ENCODE results near the gene FBXL19.
A peak's percentile ranks its signal among the peaks of the same experiment; 100 is the strongest.

FBXL19 gene

DNA sequence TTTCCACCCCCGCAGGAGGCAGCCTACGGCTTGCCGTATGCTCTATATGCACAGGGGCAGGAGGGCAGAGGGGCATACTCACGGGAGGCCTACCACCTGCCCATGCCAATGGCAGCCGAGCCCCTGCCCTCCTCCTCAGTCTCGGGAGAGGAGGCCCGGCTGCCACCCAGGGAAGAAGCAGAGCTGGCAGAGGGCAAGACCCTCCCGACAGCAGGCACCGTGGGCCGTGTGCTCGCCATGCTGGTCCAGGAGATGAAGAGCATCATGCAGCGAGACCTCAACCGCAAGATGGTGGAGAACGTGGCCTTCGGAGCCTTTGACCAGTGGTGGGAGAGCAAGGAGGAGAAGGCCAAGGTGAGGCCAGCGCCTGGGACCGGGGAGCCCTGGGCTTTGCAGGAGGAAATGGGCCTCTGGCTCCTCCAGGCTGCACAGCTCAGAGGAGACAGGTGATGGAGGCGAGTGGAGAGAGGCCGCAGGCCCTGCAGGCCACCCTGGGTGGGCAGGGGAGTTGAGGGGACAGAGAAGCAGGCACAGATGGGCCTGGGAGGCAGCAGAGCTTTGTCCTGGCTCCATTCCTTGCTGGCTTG is 42.8 kb downstream of the FBXL19 start:
- DNase-seq (ENCODE audit: low read depth in 2 of 2), result no peak

DNA sequence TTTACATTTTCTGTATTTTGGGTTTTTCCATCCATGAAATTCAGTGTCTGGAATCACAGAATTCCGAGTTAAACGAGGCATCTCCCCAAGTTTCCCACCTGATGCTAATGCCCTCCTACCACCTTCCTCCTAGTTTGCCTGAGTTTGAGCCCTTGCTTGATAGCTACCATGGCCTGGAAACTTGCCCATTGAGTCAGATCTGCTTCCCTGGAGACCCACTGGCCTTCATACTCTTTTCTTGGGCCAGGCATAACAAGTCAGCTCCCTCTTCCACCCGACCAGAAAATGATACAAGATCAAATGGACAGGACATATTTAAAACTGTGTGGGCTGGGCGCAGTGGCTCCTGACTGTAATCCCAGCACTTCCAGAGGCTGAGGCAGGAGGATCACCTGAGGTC is 44.4 kb downstream of the FBXL19 start:
- no peak for DNase-seq (ENCODE audit: low read depth in 2 of 2)

DNA sequence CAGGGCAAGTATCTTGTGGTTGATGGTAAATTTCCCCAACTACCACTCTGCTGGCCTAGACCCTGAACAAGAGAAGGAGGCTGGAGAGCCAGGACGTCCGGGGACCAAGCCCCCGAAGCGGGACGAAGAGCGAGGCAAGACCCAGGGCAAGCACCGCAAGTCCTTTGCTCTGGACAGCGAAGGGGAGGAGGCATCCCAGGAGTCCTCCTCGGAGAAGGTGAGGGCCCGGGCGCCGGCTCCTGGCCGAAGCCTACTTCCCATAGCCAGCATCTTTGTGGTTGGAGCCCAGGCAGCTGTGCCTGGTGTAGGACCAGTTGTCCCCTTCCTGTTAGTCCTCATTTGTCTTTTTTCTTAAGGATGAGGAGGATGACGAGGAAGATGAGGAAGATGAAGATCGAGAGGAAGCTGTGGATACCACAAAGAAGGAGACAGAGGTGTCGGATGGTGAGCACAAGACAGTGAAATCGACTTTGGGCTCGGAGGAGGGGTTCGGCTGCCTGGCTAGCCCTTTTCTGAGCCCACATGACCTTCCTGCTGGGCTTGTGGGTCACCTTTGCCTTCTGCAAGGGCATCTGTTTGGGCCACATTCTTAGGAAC is 46.0 kb downstream of the FBXL19 start:
- DNase-seq (ENCODE audit: low read depth in 2 of 2), result no peak

DNA sequence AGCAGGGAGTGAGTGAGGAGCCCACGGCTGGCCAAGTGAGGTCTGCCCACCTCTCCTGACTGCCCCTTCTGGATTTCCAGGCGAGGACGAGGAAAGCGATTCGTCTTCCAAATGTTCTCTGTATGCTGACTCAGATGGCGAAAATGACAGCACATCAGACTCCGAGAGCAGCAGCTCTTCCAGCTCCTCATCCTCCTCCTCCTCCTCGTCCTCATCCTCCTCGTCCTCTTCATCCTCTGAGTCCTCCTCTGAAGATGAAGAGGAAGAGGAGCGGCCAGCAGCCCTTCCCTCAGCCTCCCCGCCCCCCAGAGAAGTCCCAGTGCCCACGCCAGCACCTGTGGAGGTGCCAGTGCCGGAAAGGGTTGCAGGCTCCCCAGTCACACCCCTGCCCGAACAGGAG is 47.9 kb downstream of the FBXL19 start:
- no peak for DNase-seq (ENCODE audit: low read depth in 2 of 2)

DNA sequence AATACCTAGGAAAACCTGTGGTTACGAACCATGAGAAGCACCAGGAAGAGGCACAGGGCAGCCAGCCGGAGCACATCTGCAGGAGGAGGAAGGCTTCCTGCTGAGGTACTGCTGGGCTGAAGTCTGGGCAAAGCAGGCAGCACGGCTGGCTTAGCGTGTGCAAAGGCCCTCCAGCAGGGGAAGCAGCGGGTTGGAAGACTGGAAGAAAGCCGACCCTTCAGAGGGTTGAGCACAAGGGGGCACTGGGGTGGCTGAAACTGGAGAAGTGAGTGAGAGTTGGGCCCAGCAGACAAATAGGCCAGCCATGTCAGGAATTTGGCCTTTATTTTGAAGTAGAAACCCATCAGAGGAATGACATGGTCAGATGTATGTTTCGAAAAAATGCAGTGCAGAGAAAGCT is 49.5 kb downstream of the FBXL19 start:
- DNase-seq (ENCODE audit: low read depth in 2 of 2), result no peak

DNA sequence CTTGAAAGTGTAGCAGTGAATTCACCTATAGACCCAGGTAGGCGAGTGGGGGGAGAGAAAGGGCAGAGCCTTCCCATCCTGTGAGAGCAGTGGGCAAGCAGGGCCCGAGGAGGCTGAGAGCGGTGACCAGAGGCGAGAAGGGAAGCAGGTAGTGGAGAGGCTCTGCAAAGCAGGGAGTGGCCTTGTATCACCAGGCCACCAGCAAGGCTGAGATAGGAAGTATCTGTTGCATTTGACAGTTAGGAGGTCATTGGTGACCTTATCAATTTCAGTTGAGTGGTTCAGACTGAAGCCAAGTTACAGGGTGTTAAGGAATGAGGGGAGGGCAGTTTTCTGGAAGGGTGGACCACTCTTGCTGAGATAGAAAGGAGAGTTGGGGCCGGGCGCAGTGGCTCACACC is 51.0 kb downstream of the FBXL19 start:
- no peak for DNase-seq (ENCODE audit: low read depth in 2 of 2)

DNA sequence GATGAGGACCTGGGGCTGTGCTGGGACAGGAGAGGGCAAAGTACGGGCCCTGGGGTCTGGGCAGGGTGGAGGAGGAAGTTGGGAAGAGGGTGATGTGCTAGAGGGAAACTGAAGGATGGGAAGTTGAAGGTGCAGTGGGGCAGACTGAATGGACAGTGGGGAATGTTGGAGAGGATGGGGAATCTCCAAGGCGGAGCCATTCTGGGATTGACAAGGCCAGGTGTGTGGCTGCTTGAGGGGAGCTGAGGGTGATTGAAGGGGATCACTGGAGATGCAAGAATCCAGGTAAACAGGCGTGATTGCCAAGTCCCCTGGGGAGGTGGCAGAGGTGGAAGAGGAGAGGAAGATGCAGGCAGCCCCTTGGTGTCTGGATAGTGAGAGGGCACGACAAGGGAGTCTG is 53.1 kb downstream of the FBXL19 start:
- no peak for DNase-seq (ENCODE audit: low read depth in 2 of 2)

DNA sequence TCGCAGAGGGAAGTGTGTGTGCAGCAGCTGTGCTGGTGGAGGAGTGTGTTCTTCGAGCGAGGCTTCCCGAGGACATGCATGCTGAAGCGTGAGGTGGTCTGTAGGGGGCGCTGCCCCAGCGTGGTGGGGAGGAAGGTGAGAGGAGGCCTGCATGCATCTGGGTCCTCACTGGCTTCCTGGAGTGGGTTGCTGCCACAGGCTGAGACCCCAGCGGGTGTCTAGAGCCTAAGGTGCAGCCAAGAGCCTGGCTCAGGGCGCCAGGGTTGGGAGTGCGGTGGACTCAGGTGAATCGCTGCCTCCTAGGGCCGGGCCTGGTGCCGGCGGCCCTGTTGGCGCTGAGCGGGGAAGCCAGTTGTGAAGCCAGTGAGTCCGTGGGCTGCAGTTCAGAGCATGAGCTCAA is 54.1 kb downstream of the FBXL19 start:
- DNase-seq (ENCODE audit: low read depth in 2 of 2), result no peak

DNA sequence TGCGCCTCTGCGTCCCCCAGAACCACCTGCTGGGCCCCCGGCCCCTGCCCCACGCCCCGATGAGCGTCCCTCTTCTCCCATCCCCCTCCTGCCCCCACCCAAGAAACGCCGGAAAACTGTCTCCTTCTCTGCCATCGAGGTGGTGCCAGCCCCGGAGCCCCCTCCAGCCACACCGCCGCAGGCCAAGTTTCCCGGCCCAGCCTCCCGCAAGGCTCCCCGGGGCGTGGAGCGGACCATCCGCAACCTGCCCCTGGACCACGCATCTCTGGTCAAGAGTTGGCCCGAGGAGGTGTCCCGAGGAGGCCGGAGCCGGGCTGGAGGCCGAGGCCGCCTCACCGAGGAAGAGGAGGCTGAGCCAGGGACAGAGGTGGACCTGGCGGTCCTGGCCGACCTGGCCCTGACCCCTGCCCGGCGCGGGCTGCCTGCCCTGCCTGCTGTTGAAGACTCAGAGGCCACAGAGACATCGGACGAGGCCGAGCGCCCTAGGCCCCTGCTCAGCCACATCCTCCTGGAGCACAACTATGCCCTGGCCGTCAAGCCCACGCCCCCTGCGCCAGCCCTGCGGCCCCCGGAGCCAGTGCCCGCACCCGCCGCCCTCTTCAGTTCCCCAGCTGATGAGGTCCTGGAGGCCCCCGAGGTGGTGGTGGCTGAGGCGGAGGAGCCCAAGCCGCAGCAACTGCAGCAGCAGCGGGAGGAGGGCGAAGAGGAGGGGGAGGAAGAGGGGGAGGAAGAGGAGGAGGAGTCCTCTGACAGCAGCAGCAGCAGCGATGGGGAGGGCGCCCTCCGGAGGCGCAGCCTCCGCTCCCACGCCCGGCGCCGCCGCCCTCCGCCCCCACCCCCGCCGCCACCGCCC is 56.0 kb downstream of the FBXL19 start:
- DNase-seq (ENCODE audit: low read depth in 2 of 2), result no peak

DNA sequence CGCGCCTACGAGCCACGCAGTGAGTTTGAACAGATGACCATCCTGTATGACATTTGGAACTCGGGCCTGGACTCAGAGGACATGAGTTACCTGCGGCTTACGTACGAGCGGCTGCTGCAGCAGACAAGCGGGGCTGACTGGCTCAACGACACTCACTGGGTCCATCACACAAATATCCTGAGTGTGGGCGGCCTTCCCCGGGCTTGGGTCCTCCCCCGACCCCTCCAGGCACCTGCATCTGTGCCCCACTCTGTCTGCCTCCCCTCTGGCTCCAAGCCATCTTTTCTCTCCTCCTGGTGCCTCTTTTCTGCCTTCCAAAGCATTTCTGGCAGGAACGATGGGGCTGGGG is 56.6 kb downstream of the FBXL19 start:
- no peak for DNase-seq (ENCODE audit: low read depth in 2 of 2)

DNA sequence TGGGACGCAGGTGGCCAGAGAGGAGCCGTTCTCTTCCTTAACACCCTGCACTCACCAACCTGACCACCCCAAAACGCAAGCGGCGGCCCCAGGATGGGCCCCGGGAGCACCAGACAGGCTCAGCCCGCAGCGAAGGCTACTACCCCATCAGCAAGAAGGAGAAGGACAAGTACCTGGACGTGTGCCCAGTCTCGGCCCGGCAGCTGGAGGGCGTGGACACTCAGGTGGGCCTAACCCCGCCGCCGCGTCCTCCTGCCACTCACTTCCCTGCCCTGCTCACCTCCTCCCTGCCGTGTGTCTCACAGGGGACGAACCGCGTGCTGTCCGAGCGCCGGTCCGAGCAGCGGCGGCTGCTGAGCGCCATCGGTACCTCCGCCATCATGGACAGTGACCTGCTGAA is 57.1 kb downstream of the FBXL19 start:
- no peak for DNase-seq (ENCODE audit: low read depth in 2 of 2)

DNA sequence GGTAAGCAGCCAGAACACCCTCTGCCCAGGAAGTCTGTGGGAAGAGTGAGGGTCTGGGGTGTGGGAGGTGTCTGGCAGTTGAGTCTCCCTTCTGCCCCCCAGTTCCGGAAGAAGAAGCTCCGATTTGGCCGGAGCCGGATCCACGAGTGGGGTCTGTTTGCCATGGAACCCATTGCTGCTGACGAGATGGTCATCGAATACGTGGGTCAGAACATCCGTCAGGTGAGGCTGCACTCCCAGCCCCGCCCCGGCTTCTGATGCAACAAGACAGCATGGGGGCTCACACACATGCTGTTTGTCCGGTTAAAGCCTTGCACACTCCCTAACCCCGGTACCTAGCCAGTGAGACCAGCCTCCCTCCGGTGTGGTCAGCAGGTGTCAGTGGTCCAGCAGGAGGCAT is 57.6 kb downstream of the FBXL19 start:
- no peak for DNase-seq (ENCODE audit: low read depth in 2 of 2)

DNA sequence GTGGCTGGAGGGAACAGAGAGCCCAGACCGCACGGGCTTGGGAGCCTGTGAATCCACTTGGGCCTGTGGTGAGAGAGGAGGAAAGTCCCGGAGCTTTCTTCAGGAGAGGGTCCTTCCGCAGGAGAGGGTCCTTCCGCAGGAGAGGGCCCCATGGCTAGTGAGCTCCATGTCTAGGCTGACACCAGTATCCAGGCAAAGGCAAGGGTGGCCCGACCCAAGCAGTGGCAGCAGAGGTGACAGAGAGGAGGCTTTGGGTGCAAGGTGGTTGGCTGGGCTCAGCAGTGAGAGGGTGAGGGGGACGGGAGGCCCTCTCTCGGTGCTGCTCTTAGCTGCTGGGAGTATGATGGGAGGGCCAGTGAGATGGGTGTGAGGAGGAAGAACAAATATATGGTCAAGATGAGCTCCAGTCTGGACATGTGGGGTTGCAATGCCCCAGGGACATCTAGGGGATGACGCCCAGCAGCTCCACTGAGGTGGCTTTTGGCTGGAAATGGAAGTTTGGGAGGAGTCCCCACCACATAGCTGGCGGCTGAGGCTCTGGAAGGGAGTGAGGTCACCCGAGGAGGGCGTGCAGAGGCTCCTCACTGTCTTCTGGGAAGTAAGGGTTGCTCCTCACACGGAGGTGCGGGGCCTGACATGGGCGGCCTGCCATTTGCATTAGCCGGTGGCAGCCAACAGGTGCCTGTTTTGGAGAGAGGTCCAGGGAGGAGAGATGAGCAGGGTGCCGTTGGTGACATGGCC is 59.3 kb downstream of the FBXL19 start:
- no peak for DNase-seq (ENCODE audit: low read depth in 2 of 2)

DNA sequence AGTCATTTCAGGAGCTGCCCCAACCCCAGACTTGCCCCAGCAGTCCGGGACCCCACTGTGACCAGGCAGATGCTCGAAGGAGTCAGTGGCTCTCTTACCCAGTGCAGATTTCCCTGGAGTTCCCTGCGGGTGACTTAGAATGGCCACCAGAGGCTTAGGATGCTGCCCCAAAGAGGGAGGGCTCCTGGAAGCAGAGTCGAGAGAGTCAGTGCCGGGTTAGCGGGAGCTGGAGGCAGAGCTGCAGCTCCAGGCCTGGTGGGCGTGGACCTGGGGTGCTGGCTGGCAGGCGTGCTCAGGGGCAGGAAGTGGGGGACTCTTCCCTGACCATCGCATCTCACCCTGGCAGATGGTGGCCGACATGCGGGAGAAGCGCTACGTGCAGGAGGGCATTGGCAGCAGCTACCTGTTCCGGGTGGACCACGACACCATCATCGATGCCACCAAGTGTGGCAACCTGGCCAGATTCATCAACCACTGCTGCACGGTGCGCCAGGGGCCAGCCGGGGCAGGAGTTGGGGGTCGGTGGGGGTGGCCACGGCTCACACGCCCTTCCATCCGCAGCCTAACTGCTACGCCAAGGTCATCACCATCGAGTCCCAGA is 60.0 kb downstream of the FBXL19 start:
- DNase-seq (ENCODE audit: low read depth in 2 of 2), result no peak

DNA sequence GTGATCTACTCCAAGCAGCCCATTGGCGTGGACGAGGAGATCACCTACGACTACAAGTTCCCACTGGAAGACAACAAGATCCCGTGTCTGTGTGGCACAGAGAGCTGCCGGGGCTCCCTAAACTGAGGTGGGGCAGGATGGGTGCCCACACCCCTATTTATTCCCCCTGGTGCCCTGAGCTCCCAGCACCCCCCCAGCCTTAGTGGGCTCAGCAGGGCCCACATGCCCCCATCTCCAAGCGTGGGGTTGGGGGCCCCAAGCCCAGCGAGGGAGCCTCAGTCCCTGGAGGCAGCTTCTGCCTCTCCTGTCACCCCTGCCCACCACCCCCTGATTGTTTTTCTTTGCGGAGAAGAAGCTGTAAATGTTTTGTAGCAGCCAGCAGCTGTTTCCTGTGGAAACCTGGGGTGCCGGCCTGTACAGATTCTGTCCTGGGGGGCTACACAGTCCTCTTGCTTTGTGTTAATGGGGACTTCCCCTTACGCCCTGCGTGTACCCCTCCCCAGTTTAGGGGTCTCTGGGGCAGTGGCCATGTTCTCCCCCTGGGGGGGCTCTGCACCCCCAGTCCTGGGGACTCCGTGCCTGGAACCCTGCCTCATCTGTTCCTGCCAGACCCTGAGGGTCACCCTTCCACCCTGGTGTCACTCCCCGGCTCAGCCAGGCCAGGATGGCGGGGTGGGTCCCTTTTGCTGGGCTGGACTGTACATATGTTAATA is 60.7 kb downstream of the FBXL19 start:
- DNase-seq (ENCODE audit: low read depth in 2 of 2), result no peak

DNA sequence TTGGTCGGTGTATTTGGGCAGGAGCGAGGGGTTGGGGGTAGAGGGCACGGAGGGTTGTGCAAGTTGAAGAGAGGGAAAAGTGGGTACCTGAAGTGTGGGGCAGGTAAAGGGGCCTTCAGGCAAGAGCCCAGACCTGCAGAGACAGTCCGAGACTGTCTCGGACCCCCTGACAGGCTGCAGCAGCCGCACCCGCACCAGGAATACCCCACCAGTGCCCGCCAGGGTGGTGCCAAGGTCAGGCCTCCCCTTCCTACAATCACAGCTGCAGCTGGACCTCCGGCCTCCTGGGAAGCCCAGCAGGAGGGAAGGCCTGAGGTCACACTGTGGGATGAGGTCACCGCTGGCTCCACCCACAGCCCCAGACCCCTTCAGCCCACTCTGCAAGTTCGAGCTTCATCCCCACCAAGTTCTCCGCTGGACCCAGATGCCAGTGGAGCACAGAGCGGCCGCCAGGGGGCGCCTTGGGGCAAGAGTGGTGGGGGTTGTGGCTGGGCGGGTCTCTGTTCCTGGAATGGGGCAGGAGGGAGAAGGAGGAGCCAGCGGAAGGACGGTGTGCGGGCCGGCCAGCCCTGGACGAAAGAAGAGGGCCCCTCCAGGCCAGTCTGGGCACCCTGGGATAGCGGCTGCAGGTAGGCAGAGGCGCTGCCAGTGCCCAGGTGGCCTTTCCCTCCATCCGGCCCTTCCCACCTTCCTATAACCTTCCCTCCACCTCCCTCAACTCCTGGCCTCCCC is 61.5 kb downstream of the FBXL19 start, which contains the start of gene HSD3B7:
TSS of gene HSD3B7 (plus strand) at position 539 of the 732 bp plus-strand sequence. CDS start 452 bp downstream, outside the sequence.
- peak; percentile 63 to 69 for DNase-seq (ENCODE audit: low read depth in 2 of 2)

DNA sequence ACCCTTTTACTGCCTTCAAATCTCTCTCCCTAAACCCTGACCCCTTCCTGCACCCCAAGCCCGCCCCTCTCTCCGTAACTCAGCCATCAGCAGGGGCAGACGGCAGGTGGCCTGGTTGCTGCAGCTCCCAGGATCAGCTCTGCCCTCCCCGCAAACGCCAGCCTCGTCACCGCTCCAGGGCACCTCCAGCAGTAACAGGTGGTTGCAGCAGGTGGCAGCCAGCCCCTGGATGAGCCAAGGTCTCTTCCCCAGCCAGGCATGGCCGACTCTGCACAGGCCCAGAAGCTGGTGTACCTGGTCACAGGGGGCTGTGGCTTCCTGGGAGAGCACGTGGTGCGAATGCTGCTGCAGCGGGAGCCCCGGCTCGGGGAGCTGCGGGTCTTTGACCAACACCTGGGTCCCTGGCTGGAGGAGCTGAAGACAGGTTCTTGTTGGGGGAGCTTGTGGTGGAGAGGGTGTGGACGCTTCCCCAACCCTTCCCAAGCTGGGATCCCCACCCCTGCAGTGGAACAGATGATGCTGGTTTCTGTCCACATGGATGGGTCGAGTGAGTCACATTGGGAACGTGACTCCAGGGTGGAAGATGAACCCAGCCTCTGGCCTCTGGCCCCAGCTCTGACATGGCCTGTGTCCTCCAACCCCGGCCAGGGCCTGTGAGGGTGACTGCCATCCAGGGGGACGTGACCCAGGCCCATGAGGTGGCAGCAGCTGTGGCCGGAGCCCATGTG is 62.2 kb downstream of the FBXL19 start:
- DNase-seq (ENCODE audit: low read depth in 2 of 2), result no peak

DNA sequence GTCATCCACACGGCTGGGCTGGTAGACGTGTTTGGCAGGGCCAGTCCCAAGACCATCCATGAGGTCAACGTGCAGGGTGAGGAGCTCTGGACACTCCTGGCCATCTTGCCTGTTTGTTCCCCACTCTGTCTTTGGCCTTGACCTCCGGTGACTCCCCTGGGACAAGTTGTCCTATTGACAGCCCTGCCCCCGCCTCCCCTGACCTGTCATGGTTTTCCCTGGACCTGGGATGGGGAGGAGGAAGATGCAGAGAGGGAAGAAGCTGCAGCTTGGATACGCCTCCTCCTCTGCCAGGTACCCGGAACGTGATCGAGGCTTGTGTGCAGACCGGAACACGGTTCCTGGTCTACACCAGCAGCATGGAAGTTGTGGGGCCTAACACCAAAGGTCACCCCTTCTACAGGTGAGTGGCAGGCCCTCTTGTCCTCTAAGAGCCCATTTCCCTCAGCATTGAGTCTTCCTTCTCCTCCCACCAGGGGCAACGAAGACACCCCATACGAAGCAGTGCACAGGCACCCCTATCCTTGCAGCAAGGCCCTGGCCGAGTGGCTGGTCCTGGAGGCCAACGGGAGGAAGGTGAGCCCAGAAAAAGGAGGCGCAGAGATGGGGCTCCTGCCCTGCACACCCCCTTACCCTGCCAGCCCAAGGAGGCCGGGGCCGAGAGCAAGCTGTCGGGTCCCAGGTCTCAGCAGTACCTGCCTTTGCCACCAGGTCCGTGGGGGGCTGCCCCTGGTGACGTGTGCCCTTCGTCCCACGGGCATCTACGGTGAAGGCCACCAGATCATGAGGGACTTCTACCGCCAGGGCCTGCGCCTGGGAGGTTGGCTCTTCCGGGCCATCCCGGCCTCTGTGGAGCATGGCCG is 63.0 kb downstream of the FBXL19 start:
- no peak for DNase-seq (ENCODE audit: low read depth in 2 of 2)

DNA sequence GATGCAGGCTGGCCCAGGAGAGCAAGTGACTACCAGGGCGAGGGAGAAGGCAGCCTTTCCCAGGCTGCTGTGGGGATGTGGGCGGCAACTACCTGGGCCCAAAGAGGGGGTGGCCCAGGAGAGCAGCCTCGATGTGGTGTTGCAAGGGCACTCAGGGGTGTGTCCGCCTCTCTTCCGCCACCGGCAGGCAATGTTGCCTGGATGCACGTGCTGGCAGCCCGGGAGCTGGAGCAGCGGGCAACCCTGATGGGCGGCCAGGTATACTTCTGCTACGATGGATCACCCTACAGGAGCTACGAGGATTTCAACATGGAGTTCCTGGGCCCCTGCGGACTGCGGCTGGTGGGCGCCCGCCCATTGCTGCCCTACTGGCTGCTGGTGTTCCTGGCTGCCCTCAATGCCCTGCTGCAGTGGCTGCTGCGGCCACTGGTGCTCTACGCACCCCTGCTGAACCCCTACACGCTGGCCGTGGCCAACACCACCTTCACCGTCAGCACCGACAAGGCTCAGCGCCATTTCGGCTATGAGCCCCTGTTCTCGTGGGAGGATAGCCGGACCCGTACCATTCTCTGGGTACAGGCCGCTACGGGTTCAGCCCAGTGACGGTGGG is 64.3 kb downstream of the FBXL19 start:
- DNase-seq (ENCODE audit: low read depth in 2 of 2), result no peak

Data from stimulated activated CD8-positive, alpha-beta memory T cell treated with anti-CD3 and anti-CD28 coated beads, Interleukin-15, amount 100 ng/mL, for 48 hours (primary cell).